ENCODE measurements around the gene LRBA. TPM values are rescaled to one million over a fixed set of nuclear protein-coding genes. Genes with fewer than 3 reads are reported as not detected.
A peak's percentile ranks its signal among the peaks of the same experiment; 100 is the strongest.

The LRBA gene
- total RNA-seq, 2 donors from 2014 or later, result 55.5 to 77.7 TPM

- intact Hi-C loops (cut with DNase I), result no loop called here
- H3K4me3 ChIP-seq, result no peak overlapping the region
- H3K4me1 ChIP-seq, result no peaks in the 10 kb centered on the region
- H3K27me3 ChIP-seq, result no peaks in the 10 kb centered on the region
- TF ChIP-seq CTCF (IDR thresholded peaks at IDR 0.05), result no peak
- H3K9me3 ChIP-seq, result no peaks in the 10 kb centered on the region
- no peak overlapping the region for H3K9ac ChIP-seq (ENCODE audit: low read depth in 2 of 2, low read length in 2 of 2)
- DNase-seq, result no peak
- no peaks in the 10 kb centered on the region for H3K36me3 ChIP-seq
- peak overlapping the region; percentile 14 for H3K27ac ChIP-seq
Measured at GRCh38 chr4:150591406-150591805, 423.7 kb downstream of the LRBA start.

- peak overlapping the region; percentile 14 for H3K27ac ChIP-seq
- no peaks in the 10 kb centered on the region for H3K9me3 ChIP-seq
- no peak overlapping the region for H3K9ac ChIP-seq (ENCODE audit: low read depth in 2 of 2, low read length in 2 of 2)
- H3K4me1 ChIP-seq, result no peaks in the 10 kb centered on the region
- no peak overlapping the region for H3K4me3 ChIP-seq
- TF ChIP-seq CTCF (IDR thresholded peaks at IDR 0.05), result no peak
- no peaks in the 10 kb centered on the region for H3K27me3 ChIP-seq
- no peaks in the 10 kb centered on the region for H3K36me3 ChIP-seq
- no peak for DNase-seq
- intact Hi-C loops (cut with DNase I), result no loop called here
Measured at GRCh38 chr4:150590631-150591030, 424.5 kb downstream of the LRBA start.

- intact Hi-C loops (cut with DNase I), result no loop called here
- DNase-seq, result no peak
- Histone ChIP-seq H3K27ac (no peak overlapping the region), H3K4me3 (no peak overlapping the region), H3K9ac (ENCODE audit: low read depth in 2 of 2, low read length in 2 of 2) (no peak overlapping the region), H3K36me3 (no peaks in the 10 kb centered on the region), H3K9me3 (no peaks in the 10 kb centered on the region), H3K27me3 (no peaks in the 10 kb centered on the region), H3K4me1 (no peaks in the 10 kb centered on the region)
- no peak for TF ChIP-seq CTCF (IDR thresholded peaks at IDR 0.05)
Measured at GRCh38 chr4:150589157-150589556, 425.9 kb downstream of the LRBA start.

- Histone ChIP-seq H3K4me3 (no peak overlapping the region), H3K27me3 (no peaks in the 10 kb centered on the region), H3K27ac (peak overlapping the region; percentile 4), H3K4me1 (no peaks in the 10 kb centered on the region), H3K9ac (ENCODE audit: low read depth in 2 of 2, low read length in 2 of 2) (no peak overlapping the region), H3K9me3 (no peaks in the 10 kb centered on the region), H3K36me3 (no peaks in the 10 kb centered on the region)
- no peak for DNase-seq
- intact Hi-C loops (cut with DNase I), result no loop called here
- no peak for TF ChIP-seq CTCF (IDR thresholded peaks at IDR 0.05)
Measured at GRCh38 chr4:150588316-150588715, 426.8 kb downstream of the LRBA start.

GRCh38 chr4:150586162-150586810 is 428.8 kb downstream of the LRBA start:
- H3K36me3 ChIP-seq, result no peaks in the 10 kb centered on the region
- H3K27me3 ChIP-seq, result no peaks in the 10 kb centered on the region
- no peaks in the 10 kb centered on the region for H3K9me3 ChIP-seq
- no peak overlapping the region for H3K27ac ChIP-seq
- H3K4me3 ChIP-seq, result no peak overlapping the region
- TF ChIP-seq CTCF (IDR thresholded peaks at IDR 0.05), result no peak
- H3K4me1 ChIP-seq, result no peaks in the 10 kb centered on the region
- intact Hi-C loops (cut with DNase I), result no loop called here
- no peak overlapping the region for H3K9ac ChIP-seq (ENCODE audit: low read depth in 2 of 2, low read length in 2 of 2)
- DNase-seq, result no peak

Measured in colonic mucosa (tissue), 4 donors.